ENCODE results near the gene EEF1G.
"Not testable (repeated sequence)": the region's sequence is repeated elsewhere in the genome, so short reads cannot be mapped to it uniquely, and the experiment has no call there.

The EEF1G gene

DNA sequence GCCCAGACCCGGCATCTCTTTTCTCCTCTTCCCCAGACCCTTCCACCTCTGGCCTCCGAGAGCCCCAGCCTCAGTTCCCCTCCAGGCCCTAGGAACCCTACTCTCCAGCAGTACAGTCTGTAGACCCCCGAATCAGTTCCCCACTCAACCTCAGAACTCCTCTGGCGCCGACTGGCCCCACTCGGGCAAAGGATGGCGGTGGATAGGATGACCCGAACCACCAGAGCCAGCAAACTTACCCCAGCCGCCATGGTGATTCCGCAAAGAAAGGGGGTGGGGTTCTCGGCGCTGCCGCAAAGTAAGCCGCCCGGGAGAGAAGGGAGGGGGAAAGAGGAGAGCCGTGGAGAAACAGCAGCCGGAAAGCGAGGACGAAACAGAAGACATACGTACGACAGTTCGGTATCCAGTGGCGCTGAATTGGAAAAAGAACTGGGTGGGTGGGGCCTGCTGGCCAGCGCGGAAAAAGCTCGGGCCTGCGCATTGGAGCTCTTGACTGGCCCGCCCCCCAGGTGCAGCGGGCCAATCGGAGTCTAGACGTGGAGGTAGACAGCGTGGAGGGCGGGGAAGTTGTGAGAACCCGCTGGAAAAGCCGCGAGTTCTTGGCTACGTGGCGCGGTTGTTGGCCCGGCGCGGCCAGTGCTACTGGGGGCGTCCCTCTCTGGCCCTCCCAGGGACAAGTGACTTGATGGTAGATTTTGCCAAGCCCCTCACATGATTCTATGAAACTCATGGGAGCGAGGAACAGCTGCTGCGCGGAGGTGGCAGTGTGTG lies at the start of gene EEF1G:
Gene EEF1G, minus strand, starts transcription at position 300 of the 771 bp plus-strand sequence. Its CDS starts 49 bp downstream, at position 251.
- Mint-ChIP-seq H3K27me3 (no peaks in the 10 kb centered on the region), H3K4me3 (peak within 1 kb of the TSS; percentile 86), H3K4me1 (peaks cover 55% of the 10 kb centered on the region), H3K36me3 (peaks cover 57% of the 10 kb centered on the region), H3K9me3 (no peaks in the 10 kb centered on the region), H3K27ac (peak within 1 kb of the TSS; percentile 84)
- CTCF ChIA-PET: interaction anchor here (1.1 to 1.9 kb wide), 4 partner anchors 13 to 149 kb away, joined by 4 to 9 read pairs (median 8); partner anchors contain the start of gene TUT1
- DNase-seq: peak; percentile 99

DNA sequence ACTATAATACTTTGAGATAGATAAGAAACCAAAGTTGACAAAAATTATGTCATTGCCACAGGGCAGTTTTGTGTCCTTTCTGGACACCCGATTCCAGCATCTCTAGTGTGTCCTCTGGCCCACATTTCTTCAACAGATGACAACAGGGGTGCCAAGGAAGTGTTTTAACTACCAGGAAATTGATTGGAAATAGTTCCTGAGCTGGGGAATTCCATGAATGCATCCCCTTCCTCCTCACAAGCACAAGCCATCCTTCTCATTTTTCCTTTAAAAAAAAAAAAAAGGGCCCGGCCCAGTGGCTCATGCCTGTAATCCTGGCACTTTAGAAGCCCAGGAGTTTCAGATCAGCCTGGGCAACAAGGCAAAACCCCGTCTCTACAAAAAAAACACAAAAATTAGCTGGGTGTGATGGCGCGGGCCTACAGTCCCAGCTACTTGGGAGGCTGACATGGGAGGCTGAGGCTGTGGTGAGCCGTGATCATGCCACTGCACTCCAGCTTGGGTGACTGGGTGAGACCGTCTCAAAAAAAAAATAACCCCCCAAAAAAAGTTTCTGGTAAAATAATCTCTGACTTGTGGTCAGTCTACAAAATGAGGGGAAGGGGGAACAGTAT lies 48.9 kb upstream of the EEF1G start:
- Mint-ChIP-seq H3K36me3 (peaks cover 44% of the 10 kb centered on the region), H3K4me3 (peak overlapping the region; percentile 80), H3K4me1 (peaks cover 30% of the 10 kb centered on the region), H3K27me3 (peaks cover 3% of the 10 kb centered on the region), H3K9me3 (no peaks in the 10 kb centered on the region), H3K27ac (peak overlapping the region; percentile 97)
- CTCF ChIA-PET: interaction anchor here (0.6 to 1.5 kb wide), 4 partner anchors 31 to 72 kb away, joined by 3 to 4 read pairs (median 3); partner anchors contain the start of genes C11orf98, CSKMT and TUT1
- DNase-seq: no peak

DNA sequence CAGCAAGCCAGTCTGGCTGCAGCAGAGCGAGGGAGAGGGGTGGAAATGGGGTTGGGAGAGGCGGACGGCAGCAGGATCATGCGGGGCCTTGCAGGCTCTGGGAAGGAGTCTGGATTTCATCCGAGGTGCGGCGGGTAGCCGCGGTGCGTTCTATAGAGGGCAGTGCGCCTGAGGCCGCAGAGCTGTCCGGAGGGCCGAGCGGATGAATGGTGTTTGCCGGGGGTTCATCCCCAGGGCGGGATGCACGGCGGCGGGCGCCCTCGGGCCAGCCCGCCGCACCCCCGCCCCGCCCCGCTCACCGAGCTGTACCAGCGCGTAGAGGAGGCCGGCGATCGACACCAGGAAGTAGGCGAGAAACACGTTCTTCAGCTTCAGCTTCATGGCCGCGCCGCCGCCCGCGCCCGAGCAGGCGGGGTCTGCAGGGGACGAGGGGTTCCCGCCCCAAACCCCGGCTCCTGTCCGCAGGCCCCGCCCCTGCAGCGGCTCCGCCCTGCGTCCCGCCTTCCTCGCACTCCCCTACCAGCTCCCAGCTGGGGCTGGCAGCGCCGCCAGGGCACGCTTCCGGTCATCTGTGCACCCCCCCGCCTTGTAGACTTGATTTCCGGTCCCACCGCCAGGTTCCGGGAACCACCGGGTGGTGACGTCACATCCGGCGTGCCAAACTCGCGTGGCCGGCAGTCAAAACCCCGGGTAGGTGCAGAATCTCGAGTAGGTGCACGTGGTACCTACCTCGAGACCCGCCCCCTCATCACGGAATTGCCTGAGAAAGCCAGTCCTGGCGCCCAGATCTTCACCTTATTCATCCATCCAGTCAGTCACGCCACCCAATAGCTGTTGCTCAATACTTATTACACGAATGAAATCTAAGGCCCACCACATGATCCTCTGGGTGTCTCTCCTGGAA lies 48.1 kb upstream of the EEF1G start, which contains the start of gene B3GAT3:
Gene B3GAT3, minus strand, starts transcription at position 420 of the 904 bp plus-strand sequence. Its CDS starts 39 bp downstream, at position 381.
- Mint-ChIP-seq H3K9me3 (no peaks in the 10 kb centered on the region), H3K27ac (peak within 1 kb of the TSS; percentile 97), H3K4me1 (peaks cover 31% of the 10 kb centered on the region), H3K27me3 (peaks cover 3% of the 10 kb centered on the region), H3K36me3 (peaks cover 43% of the 10 kb centered on the region), H3K4me3 (peak within 1 kb of the TSS; percentile 90)
- CTCF ChIA-PET: interaction anchor here (0.7 to 3.5 kb wide), 6 partner anchors 10 to 73 kb away, joined by 3 to 10 read pairs (median 4); partner anchors contain the start of genes C11orf98, CSKMT and MTA2
- peak; percentile 98 for DNase-seq

GRCh38 chr11:62621027-62621566 lies 47.4 kb upstream of the EEF1G start:
- Mint-ChIP-seq H3K27me3 (peaks cover 3% of the 10 kb centered on the region), H3K36me3 (peaks cover 41% of the 10 kb centered on the region), H3K4me3 (peak overlapping the region; percentile 90), H3K27ac (peak overlapping the region; percentile 97), H3K4me1 (peaks cover 36% of the 10 kb centered on the region), H3K9me3 (no peaks in the 10 kb centered on the region)
- CTCF ChIA-PET: interaction anchor here (0.6 to 3.5 kb wide), 7 partner anchors 9 to 196 kb away, joined by 3 to 10 read pairs (median 3); partner anchors contain the start of genes C11orf98, CSKMT and MTA2
- no peak for DNase-seq

DNA sequence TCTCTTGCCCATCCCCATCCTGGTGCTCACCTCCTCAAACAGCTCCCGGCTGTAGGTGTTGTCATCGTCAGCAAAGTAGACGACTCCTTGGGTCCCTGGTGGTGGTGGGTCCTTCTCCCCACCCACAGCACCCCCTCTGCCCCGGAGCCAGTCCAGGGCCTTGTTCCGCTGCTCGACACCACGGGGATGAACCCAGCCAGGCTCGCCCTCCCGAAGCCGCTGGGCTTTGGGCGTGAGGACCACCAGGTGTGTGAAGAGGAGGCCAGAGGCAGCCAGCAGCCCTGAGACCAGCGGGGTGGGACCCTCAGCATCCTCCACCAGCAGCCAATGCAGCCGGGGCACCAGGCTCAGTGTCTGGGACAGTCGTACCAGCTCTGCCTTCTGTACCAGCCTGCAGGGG lies 43.3 kb upstream of the EEF1G start:
- H3K36me3 Mint-ChIP-seq: peaks cover 36% of the 10 kb centered on the region
- DNase-seq, H3K4me3 Mint-ChIP-seq, CTCF ChIA-PET, H3K27me3 Mint-ChIP-seq, H3K27ac Mint-ChIP-seq, H3K9me3 Mint-ChIP-seq: not testable (repeated sequence)
- H3K4me1 Mint-ChIP-seq: peaks cover 54% of the 10 kb centered on the region

DNA sequence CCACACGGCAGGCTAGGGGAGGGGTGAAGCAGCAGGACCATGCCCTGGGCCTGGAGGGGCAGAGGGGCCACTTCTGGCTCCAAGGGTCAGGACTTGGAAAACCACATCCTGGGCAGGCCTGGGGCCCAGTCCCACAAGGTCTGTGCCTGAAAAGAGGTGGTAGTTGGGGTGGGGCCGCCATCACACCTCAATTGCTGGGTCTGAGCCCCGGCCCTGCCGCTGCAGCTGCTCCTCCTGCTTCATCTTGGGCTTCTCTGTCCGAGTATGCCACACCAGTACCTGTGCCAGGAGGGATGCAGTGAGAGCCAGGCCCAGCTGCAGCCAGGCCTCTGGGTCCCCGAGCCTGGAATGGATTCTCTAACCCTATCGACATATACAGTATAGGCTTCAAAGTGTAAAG lies 41.8 kb upstream of the EEF1G start:
- DNase-seq: no peak
- Mint-ChIP-seq H3K36me3 (peaks cover 33% of the 10 kb centered on the region), H3K27me3 (no peaks in the 10 kb centered on the region), H3K4me1 (peaks cover 57% of the 10 kb centered on the region), H3K4me3 (no peak overlapping the region), H3K27ac (no peak overlapping the region), H3K9me3 (no peaks in the 10 kb centered on the region)
- CTCF ChIA-PET: no interaction called here

DNA sequence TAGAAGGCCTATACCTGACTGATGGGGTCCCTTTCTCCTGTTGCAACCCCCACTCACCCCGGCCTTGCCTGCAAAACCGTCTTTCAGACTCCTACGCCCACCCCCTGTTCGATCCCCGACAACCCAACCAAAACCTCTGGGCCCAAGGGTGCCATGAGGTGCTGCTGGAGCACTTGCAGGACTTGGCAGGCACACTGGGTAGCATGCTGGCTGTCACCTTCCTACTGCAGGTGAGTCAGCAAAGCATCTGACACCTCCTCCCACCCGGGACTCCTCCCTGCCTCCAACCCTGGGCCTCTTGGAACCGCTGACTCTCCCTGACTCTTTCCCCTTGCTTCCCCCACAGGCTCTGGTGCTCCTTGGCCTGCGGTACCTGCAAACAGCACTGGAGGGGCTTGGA lies 40.6 kb upstream of the EEF1G start:
- H3K36me3 Mint-ChIP-seq: peaks cover 39% of the 10 kb centered on the region
- H3K27ac Mint-ChIP-seq: peak overlapping the region; percentile 88
- peak; percentile 33 for DNase-seq
- H3K4me1 Mint-ChIP-seq: peaks cover 57% of the 10 kb centered on the region
- CTCF ChIA-PET: interaction anchor here (1.6 to 5.4 kb wide), 2 partner anchors 21 to 189 kb away, joined by 5 to 44 read pairs; partner anchors contain the start of gene TUT1
- no peaks in the 10 kb centered on the region for H3K27me3 Mint-ChIP-seq
- no peaks in the 10 kb centered on the region for H3K9me3 Mint-ChIP-seq
- H3K4me3 Mint-ChIP-seq: no peak overlapping the region

DNA sequence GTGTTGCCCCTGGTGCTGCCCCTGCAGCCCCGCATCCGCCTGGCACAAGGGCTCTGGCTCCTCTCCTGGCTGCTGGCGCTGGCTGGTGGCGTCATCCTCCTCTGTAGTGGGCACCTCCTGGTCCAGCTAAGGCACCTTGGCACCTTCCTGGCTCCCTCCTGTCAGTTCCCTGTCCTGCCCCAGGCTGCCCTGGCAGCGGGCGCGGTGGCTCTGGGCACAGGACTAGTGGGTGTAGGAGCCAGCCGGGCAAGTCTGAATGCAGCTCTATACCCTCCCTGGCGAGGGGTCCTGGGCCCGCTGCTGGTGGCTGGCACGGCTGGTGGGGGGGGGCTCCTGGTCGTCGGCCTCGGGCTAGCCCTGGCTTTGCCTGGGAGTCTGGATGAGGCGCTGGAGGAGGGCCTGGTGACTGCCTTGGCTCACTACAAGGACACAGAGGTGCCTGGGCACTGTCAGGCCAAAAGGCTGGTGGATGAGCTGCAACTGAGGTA lies 39.6 kb upstream of the EEF1G start:
- Mint-ChIP-seq H3K9me3 (no peaks in the 10 kb centered on the region), H3K4me1 (peaks cover 61% of the 10 kb centered on the region), H3K27ac (peak overlapping the region; percentile 87), H3K4me3 (peak overlapping the region; percentile 56), H3K36me3 (peaks cover 39% of the 10 kb centered on the region), H3K27me3 (no peaks in the 10 kb centered on the region)
- no peak for DNase-seq
- CTCF ChIA-PET: interaction anchor here (1.5 to 5.4 kb wide), 3 partner anchors 20 to 189 kb away, joined by 4 to 44 read pairs (median 5); partner anchors contain the start of gene TUT1

DNA sequence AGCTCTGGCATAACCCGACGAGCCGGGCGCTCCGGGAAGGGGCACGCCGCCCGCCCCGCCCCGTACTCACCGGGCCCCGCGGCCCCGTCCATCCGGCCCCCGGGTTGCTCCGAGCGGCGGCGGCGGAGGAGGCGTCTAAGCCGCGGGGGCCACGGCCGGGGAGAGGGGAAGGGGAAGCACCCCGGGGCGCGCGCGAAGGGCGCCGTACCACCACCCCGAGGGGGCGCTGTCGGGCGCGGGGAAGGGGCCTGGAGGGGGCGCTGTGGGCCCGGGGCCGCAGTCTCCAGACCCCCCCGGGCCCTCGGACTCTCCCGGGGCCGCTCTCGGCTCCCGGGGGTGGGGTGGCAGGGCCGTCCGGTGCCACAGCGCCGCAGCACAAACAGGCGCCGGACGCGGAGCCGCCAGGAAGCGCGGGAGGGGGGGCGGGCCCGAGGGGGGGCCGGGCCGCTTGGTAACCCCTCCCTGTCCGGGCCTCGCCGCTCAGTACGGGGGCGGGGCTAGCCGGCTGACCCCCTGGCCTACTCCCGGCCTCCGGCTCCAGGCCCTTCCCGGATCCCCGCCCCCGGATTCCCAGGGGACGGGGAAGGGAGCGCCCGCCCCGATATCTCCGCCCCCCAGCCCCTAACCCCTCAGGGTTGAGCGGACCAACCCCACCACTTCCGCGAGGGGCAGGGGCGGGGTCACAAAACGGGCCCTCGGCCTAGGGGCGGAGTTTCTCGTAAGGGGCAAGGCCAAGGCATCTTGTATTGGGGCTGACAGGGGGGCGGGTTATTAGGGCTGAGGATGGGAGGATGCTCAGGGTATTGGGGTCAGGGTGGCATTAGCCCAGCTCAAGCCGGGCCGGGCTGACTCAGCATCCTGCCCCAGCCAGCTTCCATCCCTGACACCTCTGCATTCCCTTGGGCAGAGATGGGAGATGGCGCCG lies 38.9 kb upstream of the EEF1G start, which contains the start of the genes EML3 and ROM1:
Gene EML3, minus strand, starts transcription at position 410 of the 925 bp plus-strand sequence. Its CDS starts 318 bp downstream, at position 92.
Gene ROM1, plus strand, starts transcription at position 892 of the 925 bp plus-strand sequence. Its CDS starts 25 bp downstream, at position 917.
- Mint-ChIP-seq H3K9me3 (no peaks in the 10 kb centered on the region), H3K27ac (peak within 1 kb of the TSS; percentile 95), H3K4me1 (peaks cover 67% of the 10 kb centered on the region), H3K4me3 (peak within 1 kb of the TSS; percentile 91), H3K36me3 (peaks cover 45% of the 10 kb centered on the region), H3K27me3 (no peaks in the 10 kb centered on the region)
- CTCF ChIA-PET: interaction anchor here (0.9 to 5.4 kb wide), 11 partner anchors 9 to 188 kb away, joined by 3 to 44 read pairs (median 5); partner anchors contain the start of genes B3GAT3, C11orf98, CSKMT and MTA2
- peak; percentile 93 for DNase-seq

DNA sequence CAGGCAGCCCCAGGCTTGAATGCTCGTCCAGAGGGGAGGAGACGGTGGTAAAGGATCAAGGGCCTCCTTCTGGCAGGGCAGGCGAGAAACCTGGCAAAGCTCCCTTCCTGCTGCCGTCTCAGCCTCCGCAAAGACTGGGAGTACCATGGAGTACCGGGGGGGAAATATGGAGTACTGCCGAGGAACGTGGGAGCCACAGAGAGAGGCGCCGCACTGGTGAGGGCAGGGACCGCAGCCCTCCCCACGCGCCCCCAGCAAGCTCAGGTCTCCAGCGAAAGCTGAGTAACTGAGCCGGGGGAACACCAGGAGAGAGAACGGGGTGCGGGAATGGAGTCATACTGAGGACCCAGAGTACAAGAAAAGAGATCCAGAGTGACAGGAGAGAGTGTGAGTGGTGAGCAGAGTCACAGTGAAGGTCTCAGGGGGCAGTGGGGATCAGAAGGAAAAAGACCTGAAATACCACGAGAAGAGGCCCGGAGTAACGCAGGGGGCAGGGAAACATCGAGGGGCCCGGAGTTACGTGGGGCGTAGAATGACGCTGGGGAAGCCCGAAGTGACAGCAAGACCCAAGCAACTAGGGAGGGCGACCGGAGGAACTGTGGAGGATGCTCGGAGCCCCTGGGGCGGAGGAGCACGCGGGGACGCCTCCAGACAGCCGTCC lies 38.1 kb upstream of the EEF1G start:
- Mint-ChIP-seq H3K36me3 (peaks cover 47% of the 10 kb centered on the region), H3K27ac (peak overlapping the region; percentile 95), H3K9me3 (no peaks in the 10 kb centered on the region), H3K4me1 (peaks cover 67% of the 10 kb centered on the region), H3K4me3 (peak overlapping the region; percentile 91), H3K27me3 (no peaks in the 10 kb centered on the region)
- DNase-seq: peak; percentile 48
- CTCF ChIA-PET: interaction anchor here (0.9 to 5.4 kb wide), 10 partner anchors 9 to 82 kb away, joined by 3 to 44 read pairs (median 5); partner anchors contain the start of genes B3GAT3, C11orf98, CSKMT and MTA2

GRCh38 chr11:62610814-62611704 lies 37.4 kb upstream of the EEF1G start:
- DNase-seq: no peak
- H3K9me3 Mint-ChIP-seq: no peaks in the 10 kb centered on the region
- CTCF ChIA-PET: interaction anchor here (0.9 to 5.4 kb wide), 11 partner anchors 9 to 83 kb away, joined by 3 to 44 read pairs (median 5); partner anchors contain the start of genes B3GAT3, C11orf98, CSKMT and MTA2
- peak overlapping the region; percentile 91 for H3K4me3 Mint-ChIP-seq
- peaks cover 45% of the 10 kb centered on the region for H3K36me3 Mint-ChIP-seq
- H3K27ac Mint-ChIP-seq: peak overlapping the region; percentile 95
- no peaks in the 10 kb centered on the region for H3K27me3 Mint-ChIP-seq
- H3K4me1 Mint-ChIP-seq: peaks cover 65% of the 10 kb centered on the region
